GM12801 (cell line): Measurements from ENCODE around the gene ZSWIM8.
A peak's percentile ranks its signal among the peaks of the same experiment; 100 is the strongest.

Experiments
- CTCF ChIP-seq: IDR thresholded peaks from one replicate; pipeline ENCODE4 v1.5.1; 2011; ENCODE audit warnings: control low read depth; ENCODE audit not compliant: insufficient read length; ENCODE audit errors: extremely low read depth

Gene ZSWIM8

GRCh38 chr10:73848821-73849489 lies 63.5 kb downstream of the ZSWIM8 start:
- TF ChIP-seq CTCF, result peak; percentile 79

- no peak for TF ChIP-seq CTCF
Measured at GRCh38 chr10:73850211-73850610, 64.8 kb downstream of the ZSWIM8 start.

GRCh38 chr10:73850863-73851461 lies 65.6 kb downstream of the ZSWIM8 start:
- no peak for TF ChIP-seq CTCF
